NCI-H187 treated with DMSO at 0.1 percent for 48 hours (cell line): Measurements from ENCODE around the gene MDM1.

Experiments
- DNase-seq: peaks from one replicate; lab custom pipeline; 2025; lab: John Stamatoyannopoulos, UW

MDM1 gene

DNA sequence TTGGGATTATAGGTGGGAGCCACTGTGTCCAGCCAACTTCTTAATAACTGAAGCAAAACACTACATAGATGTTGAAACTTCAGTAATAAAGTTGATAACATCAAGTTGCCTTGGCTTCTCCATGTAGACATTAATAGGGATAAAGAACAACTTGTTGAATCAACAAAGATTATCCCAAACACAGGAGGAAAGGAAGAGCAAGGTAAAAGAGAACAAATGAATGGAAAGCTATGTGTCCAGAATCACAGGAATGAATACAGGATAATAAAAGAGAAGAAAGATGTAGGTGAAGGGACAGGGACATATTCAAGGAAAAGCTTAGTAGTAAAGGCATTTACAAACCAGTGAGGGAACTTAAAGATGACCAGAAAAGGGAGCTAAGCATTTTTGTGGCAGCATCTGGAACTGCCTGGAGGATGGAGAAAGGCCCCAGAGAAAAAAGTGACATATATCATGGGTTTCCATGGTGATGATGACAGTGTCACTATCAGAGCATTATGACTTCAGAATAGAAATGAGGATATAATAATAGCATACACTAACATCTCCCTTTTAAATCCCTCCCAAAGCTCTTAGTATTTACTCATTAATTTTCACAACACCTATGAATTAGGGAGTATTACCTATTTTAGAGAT, 24.0 kb upstream of the MDM1 start:
- DNase-seq, result peak; percentile 21

DNA sequence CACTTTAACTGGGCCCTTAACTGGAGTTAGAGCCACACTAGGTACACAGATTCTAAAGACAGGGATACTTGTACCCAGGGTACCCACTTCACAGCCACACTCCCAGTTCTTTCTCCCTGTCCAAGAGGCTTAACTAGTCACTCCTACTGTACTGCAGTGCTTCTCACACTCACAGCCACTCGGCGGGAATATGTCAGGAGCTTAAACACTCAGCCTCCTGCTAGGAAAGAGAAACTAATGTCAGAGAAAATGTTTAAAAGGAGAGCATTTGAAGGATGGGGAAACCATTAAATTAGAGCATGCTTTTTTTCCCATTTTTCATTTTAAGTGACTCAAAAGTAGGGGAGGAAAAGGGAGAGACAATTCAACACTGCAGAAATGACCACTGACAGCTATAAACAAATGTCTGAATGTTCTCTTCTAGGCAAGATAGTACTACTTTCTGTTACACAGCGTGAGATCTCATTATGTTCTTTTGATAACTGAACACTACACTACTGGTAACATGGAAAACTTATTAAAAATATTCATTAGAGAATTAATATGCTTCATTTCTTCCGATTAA, 22.9 kb upstream of the MDM1 start:
- no peak for DNase-seq

DNA sequence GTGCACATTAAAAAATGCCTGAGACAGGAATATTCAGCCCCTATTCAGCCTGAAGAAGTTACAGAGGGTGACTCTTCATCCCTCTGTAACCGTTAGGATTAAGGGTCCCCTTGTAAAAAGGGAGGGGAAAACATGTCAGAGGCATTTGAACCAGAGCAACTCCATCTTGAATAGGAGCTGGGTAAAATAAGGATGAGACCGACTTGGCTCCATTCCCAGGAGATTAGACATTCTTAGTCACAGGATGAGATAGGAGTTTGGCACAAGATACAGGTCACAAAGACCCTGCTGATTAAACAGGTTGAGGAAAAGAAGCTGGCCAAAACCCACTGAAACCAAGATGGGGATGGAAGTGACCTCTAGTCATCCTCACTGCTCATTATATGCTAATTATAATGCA, 19.9 kb upstream of the MDM1 start:
- no peak for DNase-seq

DNA sequence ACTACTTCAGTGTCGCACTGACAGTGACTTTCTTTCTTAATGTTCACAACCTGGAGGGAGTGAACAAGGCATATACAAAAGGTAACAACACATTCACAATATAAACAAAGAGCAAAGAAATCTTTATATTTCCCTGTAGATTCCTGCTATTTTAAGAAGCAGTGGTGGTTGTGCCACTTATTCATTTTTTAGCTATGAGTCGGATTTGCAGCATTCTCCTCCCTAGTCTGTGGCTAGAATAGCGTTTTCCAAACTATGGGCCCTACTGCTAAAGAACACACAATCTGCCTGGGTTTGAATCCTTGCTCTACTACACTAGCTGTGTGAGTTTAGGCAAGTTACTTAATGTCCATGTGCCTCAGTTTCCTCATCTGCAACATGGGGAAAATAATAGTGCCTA, 18.6 kb upstream of the MDM1 start:
- DNase-seq, result no peak

DNA sequence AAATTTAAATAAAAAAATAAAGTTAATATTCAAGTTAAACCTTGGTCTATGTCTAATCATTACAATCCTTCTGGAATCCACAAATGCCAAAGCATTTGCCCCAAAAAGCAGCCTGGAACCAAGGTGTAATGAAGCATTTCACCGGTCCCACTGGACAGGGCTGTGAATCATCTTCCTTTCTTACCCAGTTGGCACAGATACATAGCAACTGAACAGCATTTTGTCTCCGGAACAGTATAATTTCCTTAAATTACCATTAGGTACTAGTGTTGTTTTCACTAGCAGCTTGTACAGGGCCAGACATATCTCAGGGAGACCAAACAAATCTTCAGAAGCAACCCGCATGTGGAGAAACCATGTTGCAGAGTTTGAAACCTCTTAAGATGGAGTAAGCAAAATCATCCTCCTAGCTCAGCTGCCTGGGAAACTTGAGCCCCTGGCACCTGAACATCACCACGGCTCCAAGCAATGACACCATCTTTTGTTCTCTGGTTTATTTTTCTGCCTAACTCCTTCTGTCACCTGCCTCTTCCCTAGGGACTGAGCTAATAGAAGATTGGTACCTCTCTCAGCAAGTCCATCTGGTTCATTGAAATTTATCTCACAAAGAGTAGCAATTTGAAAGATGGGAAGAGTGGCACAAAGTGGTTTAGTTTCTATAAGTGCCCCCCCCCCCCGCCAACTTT, 17.9 kb upstream of the MDM1 start:
- DNase-seq, result peak; percentile 100

DNA sequence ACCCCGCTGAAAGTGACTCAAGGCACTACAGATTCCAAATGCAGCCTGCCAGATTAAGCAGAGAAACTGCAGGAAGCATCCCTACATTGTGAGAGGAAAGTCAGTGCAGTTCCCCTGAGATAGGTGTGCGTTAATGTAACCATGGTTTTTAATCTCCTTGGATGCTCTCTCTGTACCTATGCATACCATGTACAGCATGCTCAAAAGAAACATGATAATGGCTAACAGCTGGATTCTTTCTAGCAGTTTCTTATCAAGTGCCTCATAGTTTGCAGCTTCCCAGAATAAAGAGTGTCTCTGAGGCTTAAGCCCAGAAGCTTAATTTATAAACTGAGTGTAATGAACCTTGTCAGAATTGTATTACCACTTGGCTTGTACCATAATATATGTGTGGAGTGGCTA, 17.1 kb upstream of the MDM1 start:
- DNase-seq, result peak; percentile 100

DNA sequence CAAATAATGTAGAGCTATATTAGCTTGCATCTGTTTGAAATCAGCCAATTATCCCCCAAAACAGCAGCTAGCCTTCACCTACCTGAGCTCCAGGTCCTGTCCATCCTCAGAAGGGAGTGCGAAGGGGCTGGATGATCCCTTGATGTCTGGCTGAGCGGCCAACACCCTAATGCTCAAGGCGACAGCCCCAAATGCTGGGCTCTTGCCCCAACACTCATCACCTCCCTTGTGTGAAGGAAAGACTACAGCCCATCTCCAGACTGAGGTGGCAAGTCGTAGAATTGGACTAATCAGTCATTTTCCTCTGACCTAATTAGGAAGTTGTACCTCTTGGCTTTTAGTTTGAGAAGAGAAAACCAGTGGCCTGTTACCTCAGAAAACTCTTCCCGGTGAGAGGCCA, 16.3 kb upstream of the MDM1 start:
- DNase-seq, result no peak

DNA sequence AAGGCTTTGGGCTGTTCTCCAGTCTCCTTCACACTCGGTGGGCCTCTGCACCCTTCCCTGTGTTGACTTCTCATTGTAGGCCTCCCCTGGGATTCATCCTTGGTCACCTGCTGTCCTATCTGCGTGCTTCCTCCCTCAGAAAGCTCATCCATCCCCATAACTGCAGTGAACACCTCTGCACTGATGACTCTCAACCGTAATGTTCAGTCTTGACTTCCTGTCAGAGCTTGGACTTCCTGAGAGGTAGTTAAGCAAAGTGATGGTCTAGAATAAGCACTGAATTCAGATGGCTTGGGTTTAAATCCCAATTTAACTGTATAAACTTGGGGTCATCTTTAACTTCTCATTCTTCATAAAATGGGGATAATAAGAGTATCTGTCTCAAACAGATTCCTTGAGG, 13.6 kb upstream of the MDM1 start:
- DNase-seq, result no peak

DNA sequence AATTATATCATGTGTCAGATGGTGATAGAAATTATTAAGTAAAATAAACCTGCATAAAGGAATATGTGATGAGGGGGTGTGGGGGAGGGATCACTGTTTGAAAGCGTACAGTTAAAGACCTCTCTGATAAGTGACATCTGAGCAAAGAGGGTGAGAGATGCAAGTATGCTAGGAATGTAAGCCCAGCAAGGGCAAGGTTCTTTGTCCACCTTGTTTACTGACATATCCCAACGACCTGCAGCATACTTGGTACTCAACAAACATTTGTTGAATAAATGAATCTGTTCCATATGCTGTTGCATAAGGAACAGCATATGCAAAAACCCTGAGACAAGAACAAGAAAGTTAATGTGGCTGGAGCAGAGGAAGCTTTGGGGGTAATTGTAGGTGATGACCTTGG, 12.0 kb upstream of the MDM1 start:
- no peak for DNase-seq

DNA sequence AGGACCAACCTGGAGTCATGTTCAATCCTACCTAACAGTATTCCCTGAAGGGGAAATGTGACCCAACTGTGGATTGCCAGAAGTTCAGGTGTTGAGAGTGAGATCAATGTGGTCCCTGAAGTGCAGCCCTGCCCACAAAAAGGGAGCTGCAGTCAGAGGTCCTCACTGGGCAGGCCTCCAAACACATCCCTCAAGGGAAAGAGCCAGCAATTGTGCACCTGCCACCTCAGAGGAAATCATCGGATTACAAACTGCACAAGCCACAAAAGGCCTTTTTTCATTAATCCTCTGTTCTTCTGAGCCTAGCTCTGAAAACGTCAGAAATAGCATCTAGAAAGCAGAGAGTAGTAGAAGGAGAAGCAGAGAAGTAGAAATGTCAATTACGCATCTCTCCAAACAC, 10.8 kb upstream of the MDM1 start:
- peak; percentile 88 for DNase-seq

DNA sequence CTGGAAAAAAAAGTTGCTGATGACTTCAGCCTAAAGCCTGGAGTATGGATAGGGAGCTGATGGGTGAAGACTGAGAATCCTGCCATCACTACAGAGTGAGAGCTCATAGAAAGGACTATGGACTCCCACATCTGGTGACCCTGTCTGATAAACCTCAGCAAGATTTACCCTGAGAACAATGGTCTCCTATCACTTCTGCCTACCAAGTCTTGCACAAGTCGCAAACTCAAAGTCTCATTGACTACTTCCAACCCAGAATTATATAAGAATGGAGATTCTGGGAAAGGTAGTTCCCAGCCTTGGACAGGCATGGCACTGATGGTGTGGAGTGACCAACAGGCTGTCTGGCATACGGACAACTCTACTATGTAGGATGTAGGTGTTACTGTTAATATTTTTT, 9.7 kb upstream of the MDM1 start:
- no peak for DNase-seq

DNA sequence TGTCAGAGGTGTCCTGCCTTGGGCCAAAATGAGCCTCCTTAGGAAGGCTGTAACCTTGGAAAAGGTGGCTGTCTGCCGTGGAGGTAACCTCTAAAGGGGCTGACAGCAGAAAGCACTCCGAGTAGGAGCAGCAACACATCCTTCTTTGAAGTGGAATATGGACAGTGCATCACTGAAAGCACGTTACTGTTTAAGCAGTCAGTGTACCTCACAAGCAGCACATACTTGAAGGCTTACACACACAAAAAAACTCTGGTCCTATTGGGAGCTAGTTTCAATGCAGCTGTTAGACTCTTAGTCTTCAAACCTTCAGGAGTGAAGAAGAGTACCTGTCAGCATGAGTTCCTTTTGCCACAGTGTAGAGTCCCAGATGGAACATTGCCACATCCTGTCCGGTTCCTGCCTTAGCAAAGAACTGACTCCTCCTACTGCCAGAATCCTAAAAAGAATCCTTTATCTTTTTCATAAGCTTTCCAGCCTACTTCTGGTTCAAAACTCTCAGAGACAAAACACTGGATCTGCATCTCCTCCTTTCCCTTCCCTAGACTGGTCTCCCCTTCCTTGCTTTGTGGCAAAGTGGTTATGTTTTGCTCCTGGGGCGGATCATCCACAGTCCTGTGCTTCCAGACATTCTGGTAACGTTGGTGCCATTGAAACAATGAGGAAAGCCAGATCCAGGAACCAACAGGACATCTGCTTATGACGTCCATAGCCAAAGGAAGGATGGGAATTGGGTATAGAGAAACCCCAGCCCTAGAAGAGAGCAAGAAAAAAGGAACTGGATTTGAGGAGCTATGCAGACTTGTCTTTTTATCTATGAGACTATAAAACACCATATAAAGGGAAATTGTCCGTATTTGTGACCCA, 8.5 kb upstream of the MDM1 start:
- DNase-seq, result no peak

DNA sequence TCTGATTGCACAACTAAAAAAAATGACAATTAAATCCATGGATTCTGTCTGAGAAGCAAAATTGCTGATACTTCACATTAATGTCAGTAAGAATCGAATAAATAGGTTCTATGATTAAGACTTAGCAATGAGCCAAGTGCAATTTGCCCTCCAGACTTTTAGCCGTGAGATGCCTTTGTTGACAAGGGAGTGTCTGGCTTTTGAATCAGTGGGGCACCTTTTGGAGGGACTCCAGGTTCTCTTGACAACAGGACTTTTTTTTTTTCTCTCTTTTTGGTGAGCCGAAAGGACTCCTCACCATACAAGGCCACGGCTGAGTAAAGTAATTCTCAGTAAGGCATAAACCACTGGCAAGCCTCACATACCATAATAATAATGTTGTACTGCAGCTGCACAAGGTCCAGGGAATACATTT, 4.7 kb upstream of the MDM1 start:
- no peak for DNase-seq

DNA sequence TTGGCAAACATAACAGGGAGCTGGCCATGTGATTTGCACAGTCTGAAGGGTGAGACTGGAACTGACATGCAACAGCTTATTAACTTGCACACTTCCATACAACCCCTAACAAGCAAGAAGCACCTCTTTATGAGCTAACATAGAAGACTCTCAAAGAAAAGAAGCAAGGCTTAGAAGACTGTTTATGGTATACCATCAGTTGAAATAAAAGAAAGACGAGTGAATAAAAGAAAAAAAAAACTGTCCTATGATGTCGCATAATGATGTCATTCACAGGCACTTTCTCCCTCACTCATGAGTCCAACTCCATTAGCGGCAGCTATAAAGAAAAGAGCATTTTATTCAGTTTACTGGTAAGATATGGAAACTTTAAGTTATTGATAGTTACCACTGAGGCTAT, 3.3 kb upstream of the MDM1 start:
- DNase-seq, result no peak

DNA sequence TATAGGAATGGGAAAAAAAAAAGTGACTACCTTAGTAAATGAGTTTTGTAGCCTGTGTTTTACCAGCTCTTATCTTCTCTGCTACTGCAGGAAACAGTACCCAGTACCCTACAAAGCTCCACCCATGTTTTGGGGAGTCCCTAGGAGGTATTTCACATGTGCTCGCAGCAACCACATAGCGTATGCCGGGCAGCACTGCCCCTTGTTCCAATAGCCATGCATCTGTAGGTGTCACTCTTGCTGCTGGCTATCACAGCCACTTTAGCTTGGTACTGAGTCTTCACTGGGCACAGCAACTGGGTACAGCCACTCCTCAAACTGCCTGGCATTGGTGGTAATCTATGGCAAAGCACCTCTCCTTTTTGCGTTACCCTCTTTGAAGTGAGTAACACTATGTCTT, 2.0 kb upstream of the MDM1 start:
- no peak for DNase-seq

DNA sequence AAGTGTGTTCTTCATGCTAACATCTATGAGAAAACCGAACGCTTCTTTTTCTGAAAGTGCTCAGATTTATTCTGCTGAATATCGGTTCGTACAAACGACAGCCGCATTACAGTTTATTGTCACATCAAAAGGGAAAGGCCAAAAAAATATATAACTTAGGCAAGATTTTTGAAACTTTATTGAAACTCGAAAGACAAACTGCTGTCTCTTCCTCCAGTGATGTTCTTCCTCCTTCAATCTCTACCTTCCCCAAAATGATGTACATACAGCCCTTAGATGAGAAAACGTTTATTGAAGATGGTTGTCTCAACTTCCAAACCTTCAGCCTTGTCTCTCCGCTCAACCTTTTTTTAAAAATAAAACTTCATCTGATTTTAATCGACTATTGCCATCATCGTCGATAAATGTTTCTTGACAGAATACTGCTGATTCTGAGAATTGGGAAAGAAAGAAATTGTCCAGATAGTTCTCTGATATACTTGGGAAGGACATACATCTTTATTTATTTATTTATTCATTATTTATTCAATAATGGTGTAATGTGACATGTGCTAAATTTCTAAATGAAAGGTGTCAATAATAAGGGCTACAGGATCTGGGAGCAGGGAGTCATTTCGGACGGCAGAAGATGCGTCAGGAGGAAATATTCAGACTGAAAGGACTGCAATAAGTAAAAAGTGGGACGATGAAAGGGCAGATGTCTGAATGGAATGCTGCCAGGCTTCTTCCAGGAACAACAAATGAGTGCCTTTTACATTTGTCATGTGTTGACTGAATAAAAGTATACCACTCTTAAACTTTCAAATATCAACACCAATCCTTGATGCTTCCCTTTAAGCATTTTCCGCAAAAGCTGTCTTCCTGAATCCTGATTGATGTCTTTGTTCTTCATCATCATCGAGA, 817 bp upstream of the MDM1 start:
- DNase-seq, result no peak

DNA sequence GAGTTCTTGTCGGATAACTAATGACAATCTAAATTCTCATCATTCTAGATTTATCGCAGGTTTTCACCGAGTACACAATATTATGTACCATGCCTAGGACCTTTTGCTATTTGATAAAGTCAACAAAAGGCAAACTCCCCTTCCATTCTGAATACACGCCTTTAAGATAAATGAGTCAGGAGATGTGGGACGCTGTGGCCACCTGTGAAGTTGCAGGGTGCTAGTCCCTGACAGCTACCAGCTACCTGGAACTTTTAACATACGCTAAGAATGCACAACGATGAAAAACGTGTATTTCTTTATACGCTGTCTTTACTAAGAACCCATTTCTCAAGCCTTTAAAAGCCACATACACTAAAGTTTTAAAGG, 678 bp downstream of the MDM1 start:
- no peak for DNase-seq

DNA sequence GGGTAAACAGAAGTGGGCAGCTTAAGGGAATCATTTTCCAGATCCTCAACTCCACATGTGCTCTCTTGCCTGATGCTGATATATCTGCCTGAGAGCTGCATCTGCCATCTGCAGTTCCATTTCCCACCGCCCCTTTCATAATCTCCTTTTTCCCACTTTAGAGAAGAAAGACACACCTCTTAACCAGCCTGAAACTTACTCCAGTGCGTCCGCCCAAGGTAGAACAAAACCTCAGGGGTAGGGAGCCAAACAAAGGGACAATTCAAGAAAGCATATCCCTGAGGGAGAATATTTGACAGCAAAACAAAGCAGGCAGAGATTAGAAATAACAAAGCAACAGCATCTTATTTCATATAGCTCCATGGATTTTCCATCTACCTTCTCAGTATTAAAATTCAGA, 4.3 kb downstream of the MDM1 start:
- peak; percentile 68 for DNase-seq

DNA sequence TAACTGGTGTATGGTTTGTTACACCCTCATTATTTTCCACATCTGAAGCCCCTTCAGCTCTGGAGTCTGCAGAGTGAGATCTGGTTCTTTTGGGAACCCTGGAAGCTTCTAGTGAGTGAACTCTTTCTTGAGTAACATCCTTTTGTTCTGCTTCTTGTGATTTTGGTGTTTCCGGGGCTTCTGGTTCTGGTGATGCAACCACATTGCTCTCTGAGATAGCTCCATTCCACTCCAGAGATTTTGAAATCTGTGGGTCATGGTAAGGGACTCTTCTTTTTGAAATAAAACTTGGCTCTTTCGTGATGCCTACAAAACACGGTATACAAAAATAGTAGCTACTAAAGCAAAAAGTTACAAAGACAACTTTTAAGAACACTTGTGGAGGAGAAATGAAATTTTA, 5.4 kb downstream of the MDM1 start:
- no peak for DNase-seq

DNA sequence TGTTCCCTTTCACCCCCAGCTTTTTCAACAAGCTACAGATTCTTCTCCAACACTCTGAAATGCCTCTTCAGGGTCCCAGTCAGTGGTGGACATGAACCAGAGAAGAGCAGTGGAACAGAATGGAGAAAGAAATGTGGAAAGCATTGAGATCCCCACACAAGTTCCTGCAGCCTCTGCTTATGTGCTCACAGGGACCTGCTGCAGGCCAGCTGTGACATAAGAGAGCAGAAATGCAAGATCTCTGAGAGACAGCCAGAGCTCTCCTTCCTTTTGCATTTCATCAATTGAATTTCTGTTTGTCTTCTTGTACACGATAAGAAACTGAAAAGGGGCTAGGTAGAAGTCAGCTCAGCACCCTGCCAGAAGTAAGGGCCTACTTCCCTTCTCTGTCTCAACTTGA, 6.2 kb downstream of the MDM1 start:
- DNase-seq, result no peak

DNA sequence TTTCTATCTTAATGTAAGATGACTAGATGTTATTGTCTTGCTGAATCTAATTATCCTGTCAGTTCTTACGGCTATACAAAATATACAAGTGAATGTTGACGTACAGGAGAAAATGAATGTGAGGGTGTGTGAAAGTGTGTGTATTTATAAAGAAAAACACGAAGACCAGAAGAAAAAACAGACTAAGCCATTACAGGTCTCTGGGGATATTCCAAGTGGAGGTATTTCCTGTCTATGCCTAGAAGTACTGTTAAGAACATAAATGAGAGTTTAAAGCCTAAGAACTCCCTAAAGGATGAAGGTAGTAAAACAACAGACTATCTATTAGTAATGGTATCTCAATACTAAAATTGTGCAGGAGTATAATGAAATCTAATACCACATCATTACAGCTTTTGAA, 7.6 kb downstream of the MDM1 start:
- no peak for DNase-seq

DNA sequence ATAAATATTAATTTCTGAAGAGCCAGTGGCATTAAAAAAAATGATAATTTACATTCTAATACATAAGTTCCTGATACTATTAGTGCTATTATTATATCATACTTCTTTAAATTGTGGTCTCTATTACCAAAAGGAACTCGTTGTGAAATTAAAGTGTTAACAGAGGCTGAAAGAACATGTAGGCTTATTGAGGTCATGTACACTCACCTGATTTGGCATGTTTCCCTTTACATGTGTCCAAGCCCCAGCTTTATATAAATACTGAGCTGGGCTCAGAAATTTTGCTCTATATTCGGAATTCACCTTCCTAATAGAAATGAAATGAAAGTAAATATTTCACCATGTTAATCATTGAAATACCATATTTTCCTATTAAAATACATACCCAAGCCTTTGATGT, 11.0 kb downstream of the MDM1 start:
- no peak for DNase-seq
